Right renal pelvis (tissue), 4 donors: ENCODE measurements around the gene ERGIC1. TPM values are rescaled to one million over a fixed set of nuclear protein-coding genes. Genes with fewer than 3 reads are reported as not detected.
"Not testable (repeated sequence)": the region's sequence is repeated elsewhere in the genome, so short reads cannot be mapped to it uniquely, and the experiment has no call there.

Experiments
- DNase-seq, 4 donors: peaks; one replicate each; pipeline ENCODE4 v3.0.0-alpha.2; 2013; ENCODE audit warnings: low read depth in 4 of 4, low spot score in 3 of 4, missing footprints in 1 of 4
- polyA plus RNA-seq, 4 donors: library from polyadenylated mRNA; unstranded; fragments of 120-200 nt; gene quantifications; one replicate each; pipeline ENCODE4 v1.2.1, GENCODE V29; 2013; ENCODE audit not compliant: insufficient read length in 4 of 4

ERGIC1 gene
- polyA plus RNA-seq, 4 donors = 116 to 122 (median 118) TPM

DNA sequence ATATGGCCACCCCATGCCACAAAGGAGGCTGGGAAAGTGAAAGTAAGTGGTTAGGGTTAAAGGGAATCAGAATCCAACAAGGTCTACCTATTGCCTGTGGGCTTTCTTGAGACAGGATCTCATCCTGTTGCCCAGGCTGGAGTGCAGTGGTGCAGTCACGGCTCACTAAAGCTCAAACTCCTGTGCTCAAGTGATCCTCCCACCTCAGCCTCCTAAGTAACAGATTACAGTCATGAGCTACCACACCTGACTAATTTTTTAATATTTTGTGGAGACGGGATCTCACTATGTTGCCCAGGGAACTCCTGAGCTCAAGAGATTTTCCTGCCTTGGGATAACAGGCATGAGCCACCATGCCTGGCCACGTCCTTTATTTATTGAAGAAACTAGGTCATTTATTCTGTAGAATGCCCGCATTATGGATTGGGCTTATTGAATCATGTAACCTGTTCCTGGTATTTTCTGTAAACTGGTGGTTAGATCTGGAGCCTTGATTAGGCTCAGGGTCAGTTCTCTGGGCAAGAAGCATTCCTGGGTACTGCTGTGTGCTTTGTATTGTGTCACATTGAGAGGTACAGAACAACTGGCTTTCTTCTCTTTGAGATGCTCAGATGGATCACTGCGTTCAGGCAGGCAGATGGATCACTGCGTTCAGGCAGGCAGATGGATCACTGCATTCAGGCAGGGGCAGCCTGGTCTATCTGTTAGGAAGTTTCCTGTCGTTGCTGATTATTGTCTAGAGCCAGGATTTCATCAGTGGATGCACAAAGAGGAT lies 41.6 kb downstream of the ERGIC1 start:
- DNase-seq = no peak

DNA sequence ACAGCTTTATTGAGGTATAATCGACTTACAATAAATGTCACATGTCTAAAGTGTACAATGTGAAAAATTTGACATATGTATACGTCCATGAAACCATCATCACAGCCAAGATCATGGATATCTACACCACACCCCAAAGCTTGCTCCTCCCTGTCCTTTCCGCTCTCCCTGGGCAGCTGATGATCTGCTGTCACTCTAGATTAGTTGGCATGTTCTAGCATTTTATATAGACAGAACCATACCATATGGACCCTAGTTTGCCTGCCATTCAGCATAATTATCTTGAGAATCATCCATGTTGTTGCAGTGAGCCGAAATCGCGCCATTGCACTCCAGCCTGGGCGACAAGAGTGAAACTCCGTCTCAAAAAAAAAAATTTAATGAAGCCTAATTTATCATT lies 42.5 kb downstream of the ERGIC1 start:
- DNase-seq = no peak

DNA sequence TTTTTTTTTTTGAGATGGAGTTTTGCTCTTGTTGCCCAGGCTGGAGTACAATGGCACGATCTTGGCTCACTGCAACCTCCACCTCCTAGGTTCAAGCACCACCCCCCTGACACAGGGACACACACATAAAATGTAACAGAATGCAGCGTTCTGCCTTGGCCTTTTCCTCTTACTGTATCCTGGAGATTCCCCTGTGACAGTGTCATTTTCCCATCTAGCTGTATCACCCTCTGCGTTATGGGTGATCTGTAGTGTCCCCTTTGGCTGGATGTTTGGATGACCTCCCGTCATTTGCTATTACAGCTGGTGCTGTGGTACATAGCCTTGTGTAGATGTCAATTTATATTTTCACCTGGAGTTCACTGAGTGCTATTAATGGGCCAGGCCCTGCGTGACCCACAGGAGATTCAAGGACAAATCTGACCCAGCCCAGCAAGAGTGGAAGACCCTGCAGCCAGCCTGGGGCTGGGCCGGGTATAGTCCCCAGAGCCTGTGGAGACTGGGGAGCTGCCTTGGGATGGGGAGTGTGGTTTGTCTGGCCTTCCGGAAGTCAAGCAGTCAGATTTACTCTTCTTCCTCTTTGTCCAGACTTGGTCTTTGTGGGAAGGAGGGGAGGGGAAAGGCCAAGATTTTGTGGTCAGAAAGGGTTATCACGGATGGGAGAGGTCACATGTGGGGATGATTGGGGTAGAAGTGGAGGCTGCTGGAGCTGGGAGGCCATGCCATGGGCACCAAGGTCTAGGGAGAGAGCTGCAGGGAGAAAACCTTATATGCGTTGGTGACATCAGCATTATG lies 43.6 kb downstream of the ERGIC1 start:
- DNase-seq = no peak

DNA sequence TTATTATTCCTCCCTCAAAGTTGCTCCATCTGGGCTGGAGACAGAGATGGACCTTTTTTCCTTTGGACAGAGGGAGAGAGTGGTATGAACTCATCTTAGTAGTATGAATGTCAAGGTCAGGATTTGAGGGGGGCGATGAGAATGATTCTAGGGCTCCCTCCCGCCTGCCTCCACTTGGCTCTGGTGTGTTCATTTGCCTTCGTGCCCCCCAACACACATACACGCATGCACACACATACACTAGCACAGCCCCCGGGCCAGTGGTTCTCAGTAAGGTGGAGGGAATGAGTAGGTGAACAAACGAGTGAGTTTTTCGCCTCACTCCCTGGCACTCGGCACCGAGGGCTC lies 44.5 kb downstream of the ERGIC1 start:
- no peak for DNase-seq

DNA sequence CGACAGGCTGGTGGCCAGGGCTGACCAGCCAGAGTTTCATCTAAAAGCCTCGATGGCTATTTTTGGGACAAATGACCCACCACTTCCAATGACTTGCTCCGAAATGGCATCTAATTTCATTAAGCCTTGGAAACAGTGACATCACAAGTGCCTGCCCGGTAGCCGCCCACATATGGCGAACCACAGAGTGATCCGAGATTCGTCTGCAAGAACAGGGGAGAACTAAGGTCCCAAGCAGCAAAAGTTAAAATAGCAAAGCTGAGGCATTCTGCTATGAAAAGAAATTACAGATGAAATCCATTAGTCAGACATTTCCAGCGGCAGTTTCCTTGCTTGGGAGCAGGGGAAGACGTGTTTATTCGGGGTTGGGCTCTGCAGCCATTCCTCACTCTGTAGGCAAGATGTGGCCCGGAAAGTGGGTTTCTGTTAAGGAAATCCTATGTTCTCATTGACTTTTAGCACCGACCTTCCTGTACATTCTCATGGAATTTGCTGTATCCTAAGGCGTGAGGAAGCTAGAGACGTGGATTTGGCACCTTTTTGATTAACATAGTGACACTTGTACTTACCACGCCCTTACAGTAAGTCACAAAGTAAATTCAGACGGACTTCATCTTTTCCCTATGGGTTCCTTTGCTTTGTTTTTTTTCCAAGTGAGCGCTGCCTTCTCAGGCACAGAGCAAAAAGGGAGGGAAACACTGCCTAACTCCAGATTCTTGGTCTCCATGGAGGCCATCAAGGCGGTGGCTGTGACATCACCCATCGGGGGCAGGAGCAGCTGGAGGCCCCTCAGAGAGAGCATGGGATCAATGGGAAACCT lies 45.1 kb downstream of the ERGIC1 start:
- no peak for DNase-seq

- no peak for DNase-seq
Measured at GRCh38 chr5:172881691-172882370, 47.8 kb downstream of the ERGIC1 start.

GRCh38 chr5:172883066-172883465 lies 49.0 kb downstream of the ERGIC1 start:
- DNase-seq = no peak

GRCh38 chr5:172885597-172886340 lies 51.7 kb downstream of the ERGIC1 start:
- DNase-seq = no peak

GRCh38 chr5:172886476-172886875 lies 52.4 kb downstream of the ERGIC1 start:
- no peak for DNase-seq

DNA sequence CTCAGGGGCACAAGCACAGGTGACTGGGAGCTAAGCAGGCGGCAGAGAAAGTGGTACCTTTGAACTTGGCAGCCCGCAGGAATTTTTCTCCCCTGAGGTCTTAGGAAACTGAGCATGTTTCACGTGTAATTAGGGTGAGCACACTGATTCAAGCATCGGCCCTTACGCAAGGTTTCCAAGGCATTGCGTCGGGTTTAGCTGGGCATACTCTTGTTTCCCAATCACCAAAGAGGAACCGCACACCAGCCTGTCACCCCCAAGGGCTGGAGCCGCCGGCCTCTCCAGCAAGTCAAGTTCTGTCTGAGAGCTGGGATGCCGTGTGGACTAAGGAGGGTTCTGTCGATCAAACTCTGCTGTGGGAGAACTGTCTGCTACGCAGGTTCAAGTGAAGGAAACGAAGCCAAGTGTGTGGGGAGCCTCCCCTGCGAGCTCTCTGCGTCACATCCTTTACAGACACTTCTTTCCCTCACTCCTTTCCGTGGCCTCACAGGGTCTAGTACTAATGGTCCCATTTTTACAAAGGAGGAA lies 53.0 kb downstream of the ERGIC1 start:
- DNase-seq = no peak

DNA sequence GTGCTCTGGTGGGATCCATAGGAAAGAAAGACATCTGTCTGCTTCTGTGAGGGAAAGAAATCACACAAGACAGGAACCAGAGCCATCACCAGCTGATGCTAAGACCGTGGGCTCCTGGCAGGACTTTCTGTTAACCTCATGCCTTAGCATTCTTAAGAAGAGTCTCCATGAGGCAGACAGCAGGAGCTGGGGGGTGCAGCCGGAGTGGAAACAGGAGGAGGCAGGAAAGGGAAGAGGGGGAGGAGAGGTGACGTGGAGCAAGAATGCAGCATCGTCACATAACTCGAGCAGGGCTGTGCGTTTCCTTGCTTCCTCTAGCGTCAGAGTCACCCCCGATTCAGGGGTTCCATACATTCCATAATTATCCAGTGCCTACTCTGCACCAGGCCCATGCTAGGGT lies 53.6 kb downstream of the ERGIC1 start:
- no peak for DNase-seq

DNA sequence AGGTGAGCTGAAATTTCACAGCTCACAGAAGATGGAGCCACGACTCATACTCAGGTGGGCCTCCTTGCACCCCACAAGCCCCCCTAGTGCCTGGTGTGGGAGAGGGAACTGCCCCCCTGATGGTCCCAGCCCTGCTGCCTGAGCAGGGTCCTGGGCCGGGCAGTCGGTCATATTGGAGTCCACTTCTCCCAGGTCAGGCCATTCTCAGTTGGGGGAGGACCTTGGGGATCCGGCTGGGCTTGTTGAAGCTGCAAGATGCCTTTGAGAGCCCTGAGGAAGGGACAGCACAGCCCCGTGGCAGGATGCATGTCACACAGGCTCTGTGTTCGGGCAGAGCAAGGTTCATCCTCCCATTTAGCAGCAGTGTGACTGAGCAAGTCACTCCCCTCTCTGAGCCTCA lies 56.6 kb downstream of the ERGIC1 start:
- DNase-seq = no peak

- no peak for DNase-seq
Measured at GRCh38 chr5:172891716-172892421, 57.8 kb downstream of the ERGIC1 start.

- DNase-seq = no peak
Measured at GRCh38 chr5:172892713-172893112, 58.7 kb downstream of the ERGIC1 start.

DNA sequence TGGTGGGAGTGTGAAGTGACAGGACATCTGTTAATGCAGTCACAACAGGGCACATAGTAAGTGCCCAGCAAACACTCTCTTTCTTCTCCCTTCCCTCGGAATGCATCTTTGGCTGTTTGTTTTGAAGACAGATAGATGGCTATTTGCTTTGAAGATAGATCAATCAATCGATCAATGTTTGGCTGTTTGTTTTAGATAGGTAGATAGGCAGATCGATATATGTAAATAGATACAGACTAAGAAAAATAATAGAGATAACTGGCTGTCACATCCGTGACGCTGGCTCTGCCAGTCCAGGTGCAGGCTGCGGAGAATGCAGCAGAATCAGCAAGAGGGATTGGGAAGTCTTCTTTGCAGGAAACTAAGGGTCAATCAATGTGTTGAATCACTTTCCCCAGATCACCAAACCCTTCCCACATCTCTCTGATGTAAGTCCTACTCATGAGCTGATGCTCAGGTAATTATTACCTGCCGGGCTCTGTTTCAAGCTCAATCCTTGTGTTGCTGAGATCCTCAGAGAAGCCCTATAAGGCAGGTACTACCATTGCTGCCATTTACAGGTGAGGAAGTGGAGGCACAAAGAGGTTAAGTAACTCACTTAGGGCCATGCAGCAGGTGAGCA lies 60.8 kb downstream of the ERGIC1 start:
- DNase-seq = no peak

DNA sequence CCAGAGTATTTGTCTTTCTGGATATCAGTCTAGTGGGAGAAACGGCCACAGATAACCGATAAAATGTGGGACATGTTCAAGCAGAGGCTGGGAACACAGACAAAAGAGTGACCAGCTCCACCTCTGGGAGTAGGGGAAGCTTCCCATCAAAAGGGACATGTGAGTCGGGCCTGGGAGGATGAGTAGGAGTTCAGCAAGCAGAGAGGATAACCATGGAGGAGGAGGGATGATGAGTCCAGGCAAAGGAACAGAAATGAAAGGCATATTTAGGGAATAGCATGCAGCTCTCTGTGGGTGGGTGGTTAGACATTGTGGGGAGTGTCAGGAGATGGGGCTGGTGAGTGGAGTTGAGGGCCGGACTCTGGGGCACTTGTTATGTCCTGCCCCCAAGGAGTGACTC lies 61.5 kb downstream of the ERGIC1 start:
- DNase-seq = no peak

GRCh38 chr5:172896465-172896864 lies 62.4 kb downstream of the ERGIC1 start:
- DNase-seq = no peak

DNA sequence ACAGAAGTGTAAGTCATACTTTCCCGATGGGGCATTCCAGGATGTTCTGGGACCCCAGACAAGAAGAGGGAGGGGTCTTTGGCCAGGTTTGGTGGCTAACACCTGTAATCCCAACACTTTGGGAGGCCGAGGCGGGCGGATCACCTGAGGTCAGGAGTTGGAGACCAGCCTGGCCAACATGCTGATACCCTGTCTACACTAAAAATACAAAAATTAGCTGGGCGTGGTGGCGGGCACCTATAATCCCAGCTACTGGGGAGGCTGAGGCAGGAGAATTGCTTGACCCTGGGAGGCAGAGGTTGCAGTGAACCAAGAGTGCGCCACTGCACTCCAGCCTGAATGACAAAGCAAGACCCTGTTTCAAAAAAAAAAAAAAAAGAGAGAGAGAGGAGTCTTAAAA lies 63.0 kb downstream of the ERGIC1 start:
- not testable (repeated sequence) for DNase-seq
